Neuron (in vitro differentiated cells): ENCODE measurements around the gene ADCY10.
"Not testable (repeated sequence)": the region's sequence is repeated elsewhere in the genome, so short reads cannot be mapped to it uniquely, and the experiment has no call there.

ENCODE experiments used
- H2AFZ ChIP-seq: one replicate; pipeline ENCODE4 v1.6.1; 2013; ENCODE audit warnings: low read depth, mild to moderate bottlenecking, inconsistent platforms, low read length, moderate library complexity
- H3K27me3 ChIP-seq: one replicate; pipeline ENCODE4 v1.6.1; 2013; ENCODE audit warnings: low read length; ENCODE audit not compliant: insufficient read depth
- H3K36me3 ChIP-seq: one replicate; pipeline ENCODE4 v1.6.1; 2013; ENCODE audit warnings: low read length; ENCODE audit not compliant: insufficient read depth
- H3K4me1 ChIP-seq: one replicate; pipeline ENCODE4 v1.6.1; 2013; ENCODE audit warnings: low read length; ENCODE audit not compliant: insufficient read depth
- H3K4me3 ChIP-seq: 2 replicates; pipeline ENCODE4 v1.5.1; 2013; ENCODE audit warnings: mild to moderate bottlenecking, low read length, moderate library complexity
- H3K9me3 ChIP-seq: one replicate; pipeline ENCODE4 v1.6.1; 2013; ENCODE audit warnings: low read length

ADCY10 gene

DNA sequence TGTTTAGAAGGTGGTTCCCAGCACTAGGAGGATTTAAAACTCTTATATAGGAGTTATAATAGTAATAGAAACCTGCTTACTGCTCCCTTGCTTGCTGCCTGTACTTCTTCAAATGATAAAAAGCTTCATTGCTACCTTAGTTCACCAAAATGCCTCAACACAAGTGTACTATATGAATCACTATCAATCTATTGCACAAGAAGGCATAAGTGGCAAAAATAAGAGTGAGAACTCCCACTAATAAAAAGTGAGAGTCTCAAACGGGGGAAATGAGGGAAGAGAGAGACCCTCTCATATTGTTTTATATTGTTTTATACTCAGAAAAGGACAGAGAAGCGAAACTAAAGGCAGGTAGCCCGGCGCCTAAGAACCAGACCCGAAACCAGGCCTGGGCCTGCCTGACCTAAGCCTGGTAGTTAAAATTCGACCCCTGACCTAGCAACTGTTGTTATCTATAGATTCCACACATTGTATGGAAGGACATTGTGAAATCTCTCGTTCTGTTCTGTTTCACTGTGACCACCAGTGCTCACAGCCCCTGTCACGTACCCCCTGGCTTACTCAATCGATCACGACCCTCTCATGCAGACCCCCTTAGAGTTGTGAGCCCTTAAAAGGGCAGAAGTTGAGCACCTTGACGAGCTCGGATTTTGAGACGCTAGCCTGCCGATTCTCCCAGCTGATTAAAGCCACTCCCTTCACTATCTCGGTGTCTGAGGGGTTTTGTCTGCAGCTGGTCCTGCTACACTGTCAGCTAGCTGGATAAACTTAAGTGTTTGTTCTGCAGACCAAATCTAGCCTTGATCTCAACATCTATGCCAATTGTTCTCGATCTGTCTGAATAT, 44.6 kb downstream of the ADCY10 start:
- not testable (repeated sequence) for H3K27me3 ChIP-seq, H3K9me3 ChIP-seq, H3K4me1 ChIP-seq, H2AFZ ChIP-seq, H3K36me3 ChIP-seq, H3K4me3 ChIP-seq

DNA sequence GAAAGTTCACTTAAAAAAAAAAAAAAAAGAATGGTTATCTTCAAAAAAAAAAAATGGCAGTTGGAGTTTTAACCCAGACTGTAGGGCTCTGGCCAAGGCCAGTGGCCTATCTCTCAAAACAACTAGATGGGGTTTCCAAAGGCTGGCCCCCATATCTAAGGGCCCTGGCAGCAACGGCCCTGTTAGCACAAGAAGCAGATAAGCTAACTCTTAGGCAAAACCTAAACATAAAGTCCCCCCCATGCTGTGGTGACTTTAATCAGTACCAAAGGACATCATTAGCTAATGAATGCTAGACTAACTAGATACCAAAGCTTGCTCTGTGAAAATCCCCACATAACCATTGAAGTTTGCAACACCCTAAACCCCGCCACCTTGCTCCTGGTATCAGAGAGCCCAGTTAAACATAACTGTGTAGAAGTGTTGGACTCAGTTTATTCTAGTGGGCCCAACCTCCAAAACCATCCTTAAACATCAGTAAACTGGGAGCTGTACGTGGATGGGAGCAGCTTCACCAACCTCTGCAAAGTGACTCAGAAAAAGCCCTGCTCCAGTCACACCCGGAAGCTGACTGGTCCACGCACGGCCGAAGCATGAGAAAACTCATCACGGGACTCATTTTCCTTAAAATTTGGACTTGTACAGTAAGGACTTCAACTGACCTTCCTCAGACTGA, 47.1 kb downstream of the ADCY10 start:
- not testable (repeated sequence) for H3K4me3 ChIP-seq, H2AFZ ChIP-seq, H3K4me1 ChIP-seq, H3K36me3 ChIP-seq, H3K27me3 ChIP-seq, H3K9me3 ChIP-seq

- not testable (repeated sequence) for H3K4me1 ChIP-seq, H3K36me3 ChIP-seq, H2AFZ ChIP-seq, H3K4me3 ChIP-seq, H3K9me3 ChIP-seq, H3K27me3 ChIP-seq
Measured at GRCh38 chr1:167866326-167866725, 47.6 kb downstream of the ADCY10 start.

DNA sequence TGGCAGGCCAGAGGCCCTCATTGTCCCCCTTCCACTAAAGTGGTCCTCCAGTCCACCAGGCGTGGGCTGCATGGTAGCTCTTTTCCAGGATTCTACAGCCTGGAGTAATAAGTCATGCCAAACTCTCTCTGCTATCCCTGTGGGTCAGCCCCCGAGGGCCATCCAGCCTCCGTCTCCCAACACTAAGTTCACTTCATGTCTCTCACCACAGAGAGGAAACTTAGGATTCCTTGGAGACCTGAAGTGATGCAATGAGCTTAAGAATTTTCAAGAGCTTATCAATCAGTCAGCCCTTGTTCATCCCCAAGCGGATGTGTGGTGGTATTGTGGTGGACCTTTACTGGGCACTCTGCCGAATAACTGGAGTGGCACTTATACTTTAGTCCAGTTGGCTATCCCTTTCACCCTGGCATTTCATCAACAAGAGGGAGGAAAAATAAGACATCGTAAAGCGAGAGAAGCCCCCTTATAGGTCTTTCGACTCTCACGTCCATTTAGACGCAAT, 48.1 kb downstream of the ADCY10 start:
- H3K4me3 ChIP-seq, H3K27me3 ChIP-seq, H3K36me3 ChIP-seq, H2AFZ ChIP-seq, H3K4me1 ChIP-seq, H3K9me3 ChIP-seq: not testable (repeated sequence)

- H3K4me3 ChIP-seq, H3K4me1 ChIP-seq, H3K36me3 ChIP-seq, H2AFZ ChIP-seq, H3K27me3 ChIP-seq, H3K9me3 ChIP-seq: not testable (repeated sequence)
Measured at GRCh38 chr1:167865193-167865592, 48.7 kb downstream of the ADCY10 start.

- no peak overlapping the region for H3K4me3 ChIP-seq
- H3K36me3 ChIP-seq, result no peaks in the 10 kb centered on the region
- peaks cover 4% of the 10 kb centered on the region for H3K9me3 ChIP-seq
- no peaks in the 10 kb centered on the region for H3K27me3 ChIP-seq
- H2AFZ ChIP-seq, result no peak overlapping the region
- peaks cover 4% of the 10 kb centered on the region for H3K4me1 ChIP-seq
Measured at GRCh38 chr1:167864392-167865032, 49.4 kb downstream of the ADCY10 start.

DNA sequence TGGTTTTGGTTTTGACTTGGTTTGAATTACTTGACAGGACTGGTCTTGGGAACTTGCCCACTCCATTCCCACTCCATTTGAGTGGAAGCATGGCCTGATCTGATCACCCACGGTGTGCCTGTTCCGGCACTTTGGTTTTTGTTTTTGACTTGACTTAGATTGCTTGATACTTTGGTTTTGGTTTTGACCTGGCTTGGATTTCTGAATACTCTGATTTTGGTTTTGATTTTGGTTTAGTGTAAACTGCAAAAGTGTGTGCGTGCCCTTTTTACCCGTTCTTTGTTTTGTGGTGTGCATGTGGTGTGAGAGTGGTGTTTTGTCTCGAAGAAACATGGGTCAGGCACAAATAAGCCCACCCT, 50.0 kb downstream of the ADCY10 start:
- Histone ChIP-seq H3K9me3 (peaks cover 4% of the 10 kb centered on the region), H2AFZ (no peak overlapping the region), H3K4me1 (peaks cover 4% of the 10 kb centered on the region), H3K36me3 (no peaks in the 10 kb centered on the region), H3K4me3 (no peak overlapping the region), H3K27me3 (no peaks in the 10 kb centered on the region)

DNA sequence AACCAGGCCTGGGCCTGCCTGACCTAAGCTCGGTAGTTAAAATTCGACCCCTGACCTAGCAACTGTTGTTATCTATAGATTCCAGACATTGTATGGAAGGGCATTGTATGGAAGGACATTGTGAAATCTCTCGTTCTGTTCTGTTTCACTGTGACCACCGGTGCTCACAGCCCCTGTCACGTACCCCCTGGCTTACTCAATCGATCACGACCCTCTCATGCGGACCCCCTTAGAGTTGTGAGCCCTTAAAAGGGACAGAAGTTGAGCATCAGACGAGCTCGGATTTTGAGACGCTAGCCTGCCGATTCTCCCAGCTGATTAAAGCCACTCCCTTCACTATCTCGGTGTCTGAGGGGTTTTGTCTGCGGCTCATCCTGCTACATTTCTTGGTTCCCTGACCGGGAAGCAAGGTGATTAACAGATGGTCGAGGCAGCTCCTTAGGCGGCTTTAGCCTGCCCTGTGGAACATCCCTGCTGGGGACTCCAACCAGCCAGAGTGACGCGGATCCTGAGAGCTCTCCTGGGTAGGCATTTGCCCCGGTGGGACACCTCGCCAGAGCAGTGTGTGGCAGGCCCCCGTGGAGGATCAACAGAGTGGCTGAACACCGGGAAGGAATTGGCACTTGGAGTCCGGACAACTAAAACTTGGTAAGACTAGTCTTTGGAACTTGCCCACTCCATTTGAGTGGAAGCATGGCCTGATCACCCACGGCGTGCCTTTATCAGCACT, 50.6 kb downstream of the ADCY10 start:
- H3K4me3 ChIP-seq, H2AFZ ChIP-seq, H3K36me3 ChIP-seq, H3K27me3 ChIP-seq, H3K4me1 ChIP-seq, H3K9me3 ChIP-seq: not testable (repeated sequence)

GRCh38 chr1:167862432-167863076, 51.4 kb downstream of the ADCY10 start:
- no peaks in the 10 kb centered on the region for H3K27me3 ChIP-seq

GRCh38 chr1:167861664-167862381, 52.1 kb downstream of the ADCY10 start:
- Histone ChIP-seq H2AFZ (no peak overlapping the region), H3K36me3 (no peaks in the 10 kb centered on the region), H3K4me1 (peaks cover 4% of the 10 kb centered on the region), H3K4me3 (no peak overlapping the region), H3K27me3 (no peaks in the 10 kb centered on the region), H3K9me3 (peaks cover 4% of the 10 kb centered on the region)

More at GRCh38 chr1:167862432-167863076, 51.4 kb downstream of the ADCY10 start:
- H3K4me1 ChIP-seq, result peaks cover 4% of the 10 kb centered on the region
- H3K4me3 ChIP-seq, result no peak overlapping the region
- peaks cover 4% of the 10 kb centered on the region for H3K9me3 ChIP-seq
- no peak overlapping the region for H2AFZ ChIP-seq
- no peaks in the 10 kb centered on the region for H3K36me3 ChIP-seq

- H3K4me3 ChIP-seq, result no peak overlapping the region
- H3K36me3 ChIP-seq, result no peaks in the 10 kb centered on the region
- H3K4me1 ChIP-seq, result peaks cover 4% of the 10 kb centered on the region
- no peaks in the 10 kb centered on the region for H3K27me3 ChIP-seq
- H3K9me3 ChIP-seq, result peaks cover 4% of the 10 kb centered on the region
- H2AFZ ChIP-seq, result no peak overlapping the region
Measured at GRCh38 chr1:167860231-167860923, 53.6 kb downstream of the ADCY10 start.
